ENCODE measurements around the gene PFN1.
A peak's percentile ranks its signal among the peaks of the same experiment; 100 is the strongest.

The PFN1 gene

DNA sequence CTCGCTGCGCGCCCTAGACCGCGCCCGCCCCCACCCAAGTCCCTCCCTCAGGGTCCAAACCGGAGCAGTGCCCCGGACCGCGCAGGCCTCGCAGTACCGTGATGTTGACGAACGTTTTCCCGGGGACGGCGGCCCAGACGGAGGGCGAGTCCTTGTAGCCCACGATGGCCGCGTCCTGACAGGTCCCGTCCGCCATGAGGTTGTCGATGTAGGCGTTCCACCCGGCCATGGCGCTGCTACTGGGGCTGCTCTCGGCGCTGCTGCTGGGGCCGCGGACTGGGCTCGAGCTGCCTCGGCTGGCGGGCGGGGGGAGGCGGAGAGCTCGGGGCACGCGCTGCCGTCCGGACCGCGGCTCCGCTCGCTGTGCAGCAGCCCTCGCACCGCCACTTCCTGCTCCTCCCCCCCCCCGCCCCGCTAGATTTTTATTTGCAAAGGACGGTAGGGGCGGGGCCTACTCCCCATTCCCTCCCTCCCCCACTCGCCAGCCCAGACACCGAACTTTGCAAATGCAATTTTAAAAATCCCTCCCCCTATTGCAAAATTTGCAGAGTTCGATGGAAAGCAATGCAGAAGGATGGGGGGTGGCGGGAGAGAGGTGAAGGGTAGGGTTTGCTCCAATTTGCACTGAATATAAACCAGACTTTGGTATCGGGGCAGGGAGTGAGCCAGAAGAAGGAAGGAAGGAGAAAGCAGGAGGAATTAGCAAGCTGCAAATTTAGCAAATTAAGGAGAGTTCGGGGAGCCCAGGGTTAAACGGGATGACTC is at the start of gene PFN1:
TSS of gene PFN1 (minus strand) at position 365 of the 765 bp plus-strand sequence. CDS start at position 229, 136 bp downstream.
- DNase-seq (ENCODE audit: low read depth in 2 of 2), result peak; percentile 96
- H3K4me3 ChIP-seq (replicated peaks in 1 of 2; ENCODE audit: low read depth in 2 of 2, low read length in 2 of 2), result peak within 1 kb of the TSS; percentile 98 to 99
- TF ChIP-seq, protein P1, sequence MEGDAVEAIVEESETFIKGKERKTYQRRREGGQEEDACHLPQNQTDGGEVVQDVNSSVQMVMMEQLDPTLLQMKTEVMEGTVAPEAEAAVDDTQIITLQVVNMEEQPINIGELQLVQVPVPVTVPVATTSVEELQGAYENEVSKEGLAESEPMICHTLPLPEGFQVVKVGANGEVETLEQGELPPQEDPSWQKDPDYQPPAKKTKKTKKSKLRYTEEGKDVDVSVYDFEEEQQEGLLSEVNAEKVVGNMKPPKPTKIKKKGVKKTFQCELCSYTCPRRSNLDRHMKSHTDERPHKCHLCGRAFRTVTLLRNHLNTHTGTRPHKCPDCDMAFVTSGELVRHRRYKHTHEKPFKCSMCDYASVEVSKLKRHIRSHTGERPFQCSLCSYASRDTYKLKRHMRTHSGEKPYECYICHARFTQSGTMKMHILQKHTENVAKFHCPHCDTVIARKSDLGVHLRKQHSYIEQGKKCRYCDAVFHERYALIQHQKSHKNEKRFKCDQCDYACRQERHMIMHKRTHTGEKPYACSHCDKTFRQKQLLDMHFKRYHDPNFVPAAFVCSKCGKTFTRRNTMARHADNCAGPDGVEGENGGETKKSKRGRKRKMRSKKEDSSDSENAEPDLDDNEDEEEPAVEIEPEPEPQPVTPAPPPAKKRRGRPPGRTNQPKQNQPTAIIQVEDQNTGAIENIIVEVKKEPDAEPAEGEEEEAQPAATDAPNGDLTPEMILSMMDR (IDR thresholded peaks at IDR 0.05; ENCODE audit: low read depth, low read length), result no peak

DNA sequence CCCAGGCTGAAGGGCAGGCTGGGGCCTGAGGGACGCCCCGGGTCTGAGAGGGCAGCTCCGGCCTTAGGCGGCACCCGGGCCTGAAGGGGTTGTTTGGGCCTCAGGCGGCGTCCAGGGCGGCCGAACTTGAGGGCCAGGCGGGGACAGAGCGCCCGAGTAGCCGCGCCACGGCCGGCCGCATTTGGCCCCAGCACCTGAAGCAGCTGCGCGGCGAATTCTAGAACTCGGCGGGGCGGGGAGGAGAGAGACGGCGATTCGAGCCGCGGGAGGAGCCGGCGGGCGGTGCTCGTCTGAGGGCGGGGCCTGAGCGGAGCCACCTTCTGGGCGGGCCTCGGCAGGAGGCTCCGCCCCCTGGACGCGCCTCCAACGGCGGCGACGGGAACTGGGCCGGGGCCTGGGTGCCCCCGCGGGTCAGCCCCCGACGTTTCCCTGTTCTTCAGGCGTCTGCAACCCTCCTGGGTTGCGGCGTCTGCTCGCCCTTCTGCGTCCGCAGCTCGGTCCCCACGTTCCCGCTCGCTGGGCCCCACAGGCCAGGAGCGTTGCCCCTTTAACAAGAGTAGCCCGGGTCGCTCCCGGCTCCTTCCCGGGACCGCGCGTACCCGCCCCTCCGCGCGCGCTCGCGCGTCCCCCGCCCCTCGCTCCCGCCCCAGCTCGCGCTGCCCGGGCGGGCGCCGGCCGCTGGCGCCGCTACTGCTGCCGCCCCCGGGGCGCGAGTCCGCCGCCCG is 49.1 kb upstream of the PFN1 start, which contains the start of the genes INCA1 and KIF1C:
TSS of gene INCA1 (minus strand) at position 221 of the 725 bp plus-strand sequence. CDS start 3,085 bp downstream, outside the sequence.
TSS of gene KIF1C (plus strand) at position 649 of the 725 bp plus-strand sequence. CDS start 2,297 bp downstream, outside the sequence.
- peak; percentile 89 to 91 for DNase-seq (ENCODE audit: low read depth in 2 of 2)

DNA sequence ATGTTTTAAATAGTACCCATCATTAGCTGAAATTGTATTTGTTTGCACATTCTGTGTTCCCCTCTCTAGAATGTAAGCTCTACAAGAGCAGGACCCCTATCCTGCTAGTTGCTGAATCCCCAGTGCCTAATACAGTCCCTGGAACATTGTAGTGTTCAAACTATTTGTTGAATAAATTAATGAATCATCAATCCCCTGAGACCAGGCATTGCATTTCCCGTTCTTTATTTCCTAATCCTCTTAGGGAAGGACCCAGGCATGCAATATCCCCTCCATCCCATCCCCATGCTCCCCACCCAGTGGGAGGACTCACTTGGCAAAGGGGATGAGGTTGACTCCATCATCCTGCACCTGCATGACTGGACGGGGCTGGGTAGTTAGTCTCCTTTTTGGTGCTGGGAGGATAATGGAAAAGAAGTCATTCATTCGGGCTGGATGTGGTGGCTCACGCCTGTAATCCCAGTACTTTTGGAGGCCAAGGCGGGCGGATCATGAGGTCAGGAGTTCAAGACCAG is 45.8 kb upstream of the PFN1 start:
- no peak overlapping the region for H3K4me3 ChIP-seq (replicated peaks in 1 of 2; ENCODE audit: low read depth in 2 of 2, low read length in 2 of 2)
- peak in 1 of 2 donors; percentile 57 for DNase-seq (ENCODE audit: low read depth in 2 of 2)
- TF ChIP-seq, protein P1 (IDR thresholded peaks at IDR 0.05; ENCODE audit: low read depth, low read length), result no peak

More for the DNA sequence above, 49.1 kb upstream of the PFN1 start, which contains the start of the genes INCA1 and KIF1C:
- peak within 1 kb of the TSS; percentile 93 to 97 for H3K4me3 ChIP-seq (replicated peaks in 1 of 2; ENCODE audit: low read depth in 2 of 2, low read length in 2 of 2)
- TF ChIP-seq, protein P1 (IDR thresholded peaks at IDR 0.05; ENCODE audit: low read depth, low read length), result no peak

DNA sequence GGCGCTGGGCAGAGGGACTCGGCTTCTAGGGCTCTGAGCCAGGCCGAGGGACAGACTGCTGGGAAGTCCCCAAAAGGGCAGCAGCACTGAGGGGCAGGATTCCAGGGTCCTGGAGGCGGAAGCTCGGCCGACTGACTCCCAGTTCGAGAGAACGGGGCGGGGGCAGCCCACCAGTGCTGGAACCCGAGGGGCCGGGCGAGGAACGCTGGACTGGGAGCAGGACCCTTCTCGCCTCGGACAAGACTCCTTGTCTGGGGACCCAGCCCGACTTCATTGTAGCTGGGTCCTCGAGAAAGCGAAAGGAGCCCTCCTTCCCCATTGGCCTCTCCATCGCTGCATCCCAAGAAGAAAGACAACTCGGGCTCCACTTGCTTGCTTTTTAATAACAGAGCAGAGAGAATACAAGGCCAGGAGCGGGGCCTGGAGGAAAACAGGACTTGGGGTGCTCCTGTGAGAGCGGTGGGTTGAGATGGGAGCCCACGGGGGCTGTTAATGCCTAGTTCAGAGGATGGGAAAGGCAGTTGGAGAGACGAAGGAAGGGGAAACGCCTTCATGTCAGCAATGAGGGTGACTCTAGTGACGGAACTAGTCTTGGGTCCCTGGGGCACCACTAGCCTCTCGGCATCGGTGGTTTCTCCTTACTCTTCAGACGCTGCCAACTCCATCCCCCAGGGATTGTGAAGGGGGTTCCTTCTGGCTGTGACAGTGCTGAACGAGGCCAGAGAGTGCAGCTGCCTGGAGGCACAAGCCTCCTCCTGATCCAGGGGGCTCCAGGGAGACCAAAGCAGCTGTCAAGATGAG is 39.6 kb upstream of the PFN1 start:
- TF ChIP-seq, protein P1 (IDR thresholded peaks at IDR 0.05; ENCODE audit: low read depth, low read length), result no peak
- no peak for DNase-seq (ENCODE audit: low read depth in 2 of 2)
- peak overlapping the region; percentile 80 to 90 for H3K4me3 ChIP-seq (replicated peaks in 1 of 2; ENCODE audit: low read depth in 2 of 2, low read length in 2 of 2)

DNA sequence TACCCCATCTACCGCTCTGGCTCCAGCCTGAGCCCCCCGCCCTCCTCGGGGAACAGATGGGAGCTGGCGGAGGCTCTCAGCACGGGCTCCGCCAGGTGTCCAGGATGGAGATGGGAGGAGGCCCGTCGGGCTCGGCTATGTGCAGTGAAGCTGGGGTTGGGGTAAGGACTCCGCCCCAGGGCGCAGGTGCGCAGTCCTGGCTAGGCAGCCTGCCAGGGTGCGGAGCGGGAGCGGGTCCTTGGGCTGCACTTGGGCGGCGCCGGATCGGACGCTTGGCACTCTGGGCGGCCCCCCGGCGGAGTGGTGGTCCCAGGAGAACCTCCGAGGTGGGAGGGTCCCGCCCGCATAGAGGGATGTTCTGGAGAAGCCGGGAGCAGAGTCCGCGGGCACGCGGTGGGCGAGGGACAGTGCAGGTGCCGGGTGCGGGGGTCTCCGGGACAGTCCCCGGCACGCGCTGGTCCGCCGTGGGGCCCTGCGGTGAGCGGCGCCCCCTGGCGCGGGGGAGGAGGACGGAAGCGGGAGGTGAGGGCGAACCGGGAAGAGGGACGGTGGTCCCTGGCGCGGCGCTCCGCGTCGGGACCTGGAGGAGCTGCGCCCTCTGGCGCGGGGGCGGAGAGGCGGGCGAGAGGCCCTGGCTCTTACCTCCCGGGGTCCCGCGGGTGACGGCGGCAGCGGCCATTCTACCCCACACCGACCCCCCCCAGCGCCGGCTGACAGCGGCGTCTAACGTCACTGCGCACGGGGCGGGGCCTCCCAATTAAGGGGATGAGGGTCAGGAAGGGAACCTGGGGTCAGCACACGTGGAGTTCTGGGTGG is 38.8 kb upstream of the PFN1 start, which contains the start of gene CAMTA2:
TSS of gene CAMTA2 (minus strand) at position 725 of the 816 bp plus-strand sequence. CDS start 1,453 bp downstream, outside the sequence.
- peak within 1 kb of the TSS; percentile 80 to 90 for H3K4me3 ChIP-seq (replicated peaks in 1 of 2; ENCODE audit: low read depth in 2 of 2, low read length in 2 of 2)
- TF ChIP-seq, protein P1 (IDR thresholded peaks at IDR 0.05; ENCODE audit: low read depth, low read length), result peak; percentile 25
- peak; percentile 67 to 73 for DNase-seq (ENCODE audit: low read depth in 2 of 2)
